Measurements from ENCODE around the gene ARMC9.
"Not testable (repeated sequence)": the region's sequence is repeated elsewhere in the genome, so short reads cannot be mapped to it uniquely, and the experiment has no call there.

ARMC9 gene

GRCh38 chr2:231344851-231345250 is 146.4 kb downstream of the ARMC9 start:
- no peak for TF ChIP-seq CTCF (IDR thresholded peaks at IDR 0.05; ENCODE audit: control extremely low read depth, extremely low read depth, low read depth, missing control alignments)
- no peak for DNase-seq (ENCODE audit: extremely low spot score)
- POLR2A ChIA-PET, result no interaction called here
- CTCF ChIA-PET, result interaction anchor here (1.4 kb wide), 1 partner anchor 24 kb away, joined by 3 read pairs; no protein-coding TSS in a partner anchor

- POLR2A ChIA-PET, result no interaction called here
- no peak for DNase-seq (ENCODE audit: extremely low spot score)
- no peak for TF ChIP-seq CTCF (IDR thresholded peaks at IDR 0.05; ENCODE audit: control extremely low read depth, extremely low read depth, low read depth, missing control alignments)
- CTCF ChIA-PET, result interaction anchor here (0.8 to 1.9 kb wide), 6 partner anchors 11 to 252 kb away, joined by 3 to 6 read pairs (median 3); no protein-coding TSS in a partner anchor
These were observed 148.7 kb downstream of the ARMC9 start for GRCh38 chr2:231347081-231347480.

- ChIA-PET CTCF (interaction anchor here (0.8 to 1.9 kb wide), 5 partner anchors 12 to 252 kb away, joined by 3 to 6 read pairs (median 3); no protein-coding TSS in a partner anchor), POLR2A (no interaction called here)
- no peak for DNase-seq (ENCODE audit: extremely low spot score)
- no peak for TF ChIP-seq CTCF (IDR thresholded peaks at IDR 0.05; ENCODE audit: control extremely low read depth, extremely low read depth, low read depth, missing control alignments)
These were observed 149.2 kb downstream of the ARMC9 start for GRCh38 chr2:231347638-231348037.

- DNase-seq (ENCODE audit: extremely low spot score), result no peak
- ChIA-PET POLR2A (no interaction called here), CTCF (interaction anchor here (1.4 to 1.9 kb wide), 2 partner anchors 8 to 14 kb away, joined by 3 to 6 read pairs; no protein-coding TSS in a partner anchor)
- no peak for TF ChIP-seq CTCF (IDR thresholded peaks at IDR 0.05; ENCODE audit: control extremely low read depth, extremely low read depth, low read depth, missing control alignments)
These were observed 149.7 kb downstream of the ARMC9 start for GRCh38 chr2:231348173-231348572.

GRCh38 chr2:231348704-231349373 is 150.4 kb downstream of the ARMC9 start:
- ChIA-PET CTCF (interaction anchor here (0.9 to 1.4 kb wide), 3 partner anchors 9 to 122 kb away, joined by 3 read pairs; no protein-coding TSS in a partner anchor), POLR2A (no interaction called here)
- DNase-seq (ENCODE audit: extremely low spot score), result no peak
- TF ChIP-seq CTCF (IDR thresholded peaks at IDR 0.05; ENCODE audit: control extremely low read depth, extremely low read depth, low read depth, missing control alignments), result no peak

- not testable (repeated sequence) for DNase-seq (ENCODE audit: extremely low spot score)
- POLR2A ChIA-PET, result interaction anchor here (0.6 kb wide), 1 partner anchor 202 kb away, joined by 3 read pairs; no protein-coding TSS in a partner anchor
- CTCF ChIA-PET, result interaction anchor here (0.9 to 1.4 kb wide), 3 partner anchors 9 to 122 kb away, joined by 3 read pairs; no protein-coding TSS in a partner anchor
These were observed 150.9 kb downstream of the ARMC9 start for GRCh38 chr2:231349374-231349735.

GRCh38 chr2:231351648-231352047 is 153.2 kb downstream of the ARMC9 start:
- ChIA-PET CTCF (no interaction called here), POLR2A (no interaction called here)
- TF ChIP-seq CTCF (IDR thresholded peaks at IDR 0.05; ENCODE audit: control extremely low read depth, extremely low read depth, low read depth, missing control alignments), result no peak
- no peak for DNase-seq (ENCODE audit: extremely low spot score)

All from GM10248 (cell line).